GM12891 (cell line): ENCODE results near the gene TCF20.

Source experiments
- DNase-seq: peaks from one replicate; pipeline ENCODE4 v3.0.0; 2011; ENCODE audit warnings: low spot score; ENCODE audit not compliant: insufficient read length
- FAIRE-seq: peaks from 2 replicates; lab custom pipeline; 2011; peaks lifted over from hg19 to GRCh38; lab: Jason Lieb, UNC
- PAX5 ChIP-seq: IDR thresholded peaks from 2 replicates; pipeline ENCODE4 v1.6.1; 2011; ENCODE audit warnings: low read length, moderate library complexity, mild to moderate bottlenecking; ENCODE audit not compliant: insufficient read depth, severe bottlenecking
- POLR2A ChIP-seq: IDR thresholded peaks from 2 replicates; pipeline ENCODE4 v1.6.1; 2011; ENCODE audit warnings: low read depth, low read length, control low read depth
- POLR2AphosphoS5 ChIP-seq: IDR thresholded peaks from 2 replicates; pipeline ENCODE4 v1.6.1; 2011; ENCODE audit warnings: low read depth, low read length, control low read depth
- POU2F2 ChIP-seq: IDR thresholded peaks from 2 replicates; pipeline ENCODE4 v1.6.1; 2011; ENCODE audit warnings: low read depth, mild to moderate bottlenecking, control low read depth, low read length, moderate library complexity
- SPI1 ChIP-seq: IDR thresholded peaks from 2 replicates; pipeline ENCODE4 v1.6.1; 2011; ENCODE audit warnings: low read depth, low read length, control low read depth
- TAF1 ChIP-seq: IDR thresholded peaks from 2 replicates; pipeline ENCODE4 v1.6.1; 2011; ENCODE audit warnings: low read depth, low read length, control low read depth

TCF20 gene

DNA sequence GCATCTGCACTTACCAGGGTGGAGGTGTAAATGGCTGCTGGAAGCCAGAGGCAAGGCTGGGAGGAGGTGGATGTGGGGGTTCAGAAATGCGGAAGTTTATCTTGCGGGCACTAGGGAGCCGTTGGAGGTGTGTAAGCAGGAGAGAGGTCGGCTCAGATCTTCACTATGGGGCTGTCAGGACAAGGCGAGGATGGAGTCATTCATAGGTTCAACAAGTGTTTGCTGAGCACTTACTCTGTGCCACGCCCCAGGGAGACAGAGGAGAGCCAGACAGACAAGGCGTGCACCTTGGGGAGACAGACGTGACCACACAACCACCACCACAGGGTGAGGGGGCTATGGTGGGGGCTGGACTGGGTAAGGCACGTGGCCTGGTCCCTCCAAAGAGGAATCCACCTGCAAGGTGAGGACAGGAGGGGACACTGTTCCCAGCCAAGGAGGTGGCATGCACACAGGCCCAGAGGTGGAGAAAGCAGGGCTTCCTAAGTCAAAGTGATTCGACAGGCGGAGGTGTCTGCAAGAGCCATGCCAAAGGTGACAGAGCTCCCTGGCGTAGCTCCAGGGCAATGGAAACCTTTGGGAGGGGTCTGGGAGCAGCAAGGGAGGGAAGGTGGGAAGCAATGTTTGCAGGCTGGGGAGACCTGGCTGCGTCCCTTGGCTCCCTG, 30.8 kb upstream of the TCF20 start:
- DNase-seq (no peak), FAIRE-seq (no peak)
- no peak for TF ChIP-seq PAX5
- no peak for TF ChIP-seq POLR2A
- TF ChIP-seq TAF1: no peak
- TF ChIP-seq POU2F2: no peak
- no peak; the same call in 1 of the 2 replicates for TF ChIP-seq SPI1
- no peak for TF ChIP-seq POLR2AphosphoS5

- DNase-seq (peak; percentile 81), FAIRE-seq (peak; percentile 96)
- TF ChIP-seq SPI1 (no peak), PAX5 (no peak), TAF1 (no peak), POU2F2 (no peak), POLR2A (no peak), POLR2AphosphoS5 (no peak)
Observed at GRCh38 chr22:42300259-42301076, 30.0 kb upstream of the TCF20 start.

DNA sequence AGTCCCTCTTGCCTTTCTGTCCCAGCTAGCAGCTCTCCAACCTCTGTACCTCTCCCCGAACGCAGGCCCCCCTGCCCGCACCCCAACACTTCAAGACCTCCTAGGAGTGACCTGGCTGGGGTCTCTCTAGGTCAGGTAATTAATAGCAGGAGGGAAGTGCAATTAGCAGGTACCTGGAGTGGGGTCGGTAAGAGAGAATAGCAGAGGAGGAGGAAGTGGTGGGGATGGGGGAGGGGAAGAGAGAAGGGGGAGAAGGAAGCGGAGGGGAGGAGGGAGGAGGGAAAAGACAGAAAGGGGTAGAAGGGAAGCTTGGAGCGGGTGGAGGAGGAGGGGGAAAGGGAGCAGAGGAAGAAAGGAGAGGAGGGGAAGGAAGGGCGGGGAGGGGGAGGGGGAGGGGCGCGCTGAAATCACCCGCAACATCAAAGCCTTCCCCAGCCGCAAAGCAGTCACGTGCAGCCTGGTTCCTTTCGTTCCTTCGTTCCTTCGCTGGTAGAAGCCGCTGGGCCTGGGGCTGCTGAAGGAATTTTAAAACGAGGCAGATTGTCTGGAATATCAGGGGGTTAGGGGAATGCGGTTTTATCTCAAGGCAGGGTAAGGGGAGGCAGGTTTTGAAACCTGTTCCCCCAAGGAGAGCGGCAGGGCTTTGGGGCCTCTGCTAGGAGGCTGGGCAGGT, 29.3 kb upstream of the TCF20 start:
- TF ChIP-seq POLR2AphosphoS5 (no peak), SPI1 (peak; percentile 39; the same call in 1 of the 2 replicates)
- FAIRE-seq: peak; percentile 92
- DNase-seq: no peak

- FAIRE-seq (no peak), DNase-seq (no peak)
- TF ChIP-seq POU2F2: no peak
- no peak for TF ChIP-seq SPI1
- TF ChIP-seq PAX5: no peak
- TF ChIP-seq POLR2A: no peak
- no peak for TF ChIP-seq TAF1
- no peak for TF ChIP-seq POLR2AphosphoS5
Observed at GRCh38 chr22:42298746-42299145, 28.3 kb upstream of the TCF20 start.

- no peak for FAIRE-seq
Observed at GRCh38 chr22:42297778-42298177, 27.3 kb upstream of the TCF20 start.

DNA sequence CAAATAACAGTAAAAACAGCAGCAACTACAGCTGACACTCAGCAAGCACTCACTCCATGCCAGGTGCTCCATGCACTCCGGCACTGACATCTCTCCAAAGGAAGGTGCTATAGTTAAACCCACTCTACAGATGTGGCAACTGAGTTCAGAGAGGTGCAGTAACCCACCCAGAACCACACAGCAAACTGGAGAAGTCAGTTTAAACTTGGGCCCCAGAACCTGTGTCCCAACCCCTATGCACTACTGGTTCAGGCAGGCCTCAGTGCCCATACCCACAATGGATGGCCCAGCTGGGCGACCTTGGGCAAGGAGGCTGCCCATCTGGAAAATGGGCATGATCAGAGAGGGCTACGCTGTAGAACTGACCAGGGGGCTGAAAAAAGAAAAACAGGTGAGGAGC, 26.4 kb upstream of the TCF20 start:
- TF ChIP-seq POLR2A: no peak
- no peak for TF ChIP-seq PAX5
- no peak for TF ChIP-seq POU2F2
- no peak for TF ChIP-seq SPI1
- TF ChIP-seq TAF1: no peak
- TF ChIP-seq POLR2AphosphoS5: no peak
- DNase-seq (no peak), FAIRE-seq (no peak)

More at GRCh38 chr22:42297778-42298177, 27.3 kb upstream of the TCF20 start:
- TF ChIP-seq TAF1: no peak
- no peak for DNase-seq

DNA sequence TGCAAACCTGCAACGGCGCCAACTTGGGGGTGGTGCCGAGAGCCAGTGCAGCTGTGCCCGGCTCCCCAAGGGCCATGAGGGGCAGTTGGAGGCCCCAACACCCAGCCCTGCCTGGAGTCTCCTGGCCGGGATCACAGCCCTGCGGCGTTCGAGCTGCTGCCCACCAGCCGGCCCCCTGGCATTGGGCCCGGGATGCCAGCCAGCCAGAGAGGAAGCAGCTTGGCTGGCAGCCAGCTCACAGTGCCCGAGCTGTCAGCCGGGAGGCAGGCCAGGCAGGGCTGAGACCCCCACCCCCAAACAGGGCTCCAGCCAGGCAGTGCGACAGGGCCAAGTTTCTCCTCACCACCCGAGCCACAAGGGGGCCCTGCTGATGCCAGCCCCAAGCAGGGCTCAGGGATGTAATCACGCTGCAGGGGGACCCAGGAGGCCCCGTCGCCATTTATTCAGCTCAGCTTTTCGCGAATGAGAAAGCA, 26.0 kb upstream of the TCF20 start:
- DNase-seq (no peak), FAIRE-seq (no peak)
- TF ChIP-seq TAF1: no peak
- TF ChIP-seq POLR2A: no peak
- TF ChIP-seq SPI1: no peak
- no peak for TF ChIP-seq POU2F2
- TF ChIP-seq PAX5: no peak
- TF ChIP-seq POLR2AphosphoS5: no peak

DNA sequence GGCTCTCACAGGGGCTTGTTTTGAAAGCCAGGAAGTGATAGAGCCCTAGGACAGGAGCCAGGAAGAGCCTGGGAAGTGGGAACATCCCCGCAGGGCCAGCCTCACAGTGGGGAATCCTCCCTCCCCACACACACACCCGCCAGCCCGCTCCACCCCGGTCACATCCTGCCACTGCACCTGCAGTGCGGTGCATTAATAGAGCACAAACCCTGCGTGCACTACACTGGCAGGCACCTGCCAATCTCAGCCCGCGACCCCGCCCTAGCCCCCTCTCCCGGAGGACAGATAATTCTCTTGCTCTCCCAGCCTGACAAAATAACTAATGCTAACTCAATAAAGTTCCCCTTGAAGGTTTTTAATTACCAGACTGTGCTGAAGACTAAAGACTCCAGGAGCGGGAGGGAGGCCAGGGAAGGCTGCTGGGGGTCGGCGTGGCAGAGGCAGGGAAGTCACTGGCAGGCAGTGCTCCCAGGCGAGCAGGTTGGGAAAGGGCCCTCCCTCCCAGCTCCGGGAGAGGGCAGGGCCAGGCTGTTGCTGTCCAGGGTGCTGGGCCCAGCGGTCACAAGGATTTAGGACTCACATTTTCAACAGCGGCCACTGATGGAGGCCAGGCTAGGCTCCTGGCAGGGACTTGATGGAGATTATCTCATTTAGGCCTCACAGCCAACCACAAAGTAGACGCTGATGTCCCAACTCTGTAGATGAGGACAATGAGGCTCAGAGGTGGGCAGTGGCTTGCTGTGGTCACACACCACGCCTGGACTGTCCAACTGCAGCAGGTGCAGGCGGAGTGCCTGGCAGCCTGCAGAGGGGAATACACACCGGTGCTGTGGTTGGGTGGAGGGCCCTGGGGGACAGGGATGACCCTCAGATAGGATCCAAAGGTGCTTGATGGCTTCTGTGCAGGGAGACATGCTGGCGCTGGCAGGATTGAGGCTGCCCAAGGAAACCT, 23.9 kb upstream of the TCF20 start:
- FAIRE-seq (no peak), DNase-seq (no peak)
- TF ChIP-seq SPI1: no peak
- no peak for TF ChIP-seq POLR2AphosphoS5
- no peak for TF ChIP-seq TAF1
- no peak for TF ChIP-seq PAX5
- TF ChIP-seq POU2F2: no peak
- TF ChIP-seq POLR2A: no peak
